GM12864 (cell line): ENCODE results near the gene RGS1.

Source experiments
- DNase-seq: peaks from one replicate; pipeline ENCODE4 v3.0.0-alpha.2; 2011; ENCODE audit warnings: low read depth
- H3K4me3 ChIP-seq: 2 replicates; pipeline ENCODE4 v1.5.1; 2011; ENCODE audit warnings: mild to moderate bottlenecking, low read depth, low read length, control low read depth
- TF ChIP-seq, protein P1 (sequence below): IDR thresholded peaks from 2 replicates; pipeline ENCODE4 v1.5.1; 2011; ENCODE audit warnings: low read depth, mild to moderate bottlenecking, moderate library complexity, low read length, control low read depth, inconsistent platforms; ENCODE audit errors: missing control alignments

The RGS1 gene

DNA sequence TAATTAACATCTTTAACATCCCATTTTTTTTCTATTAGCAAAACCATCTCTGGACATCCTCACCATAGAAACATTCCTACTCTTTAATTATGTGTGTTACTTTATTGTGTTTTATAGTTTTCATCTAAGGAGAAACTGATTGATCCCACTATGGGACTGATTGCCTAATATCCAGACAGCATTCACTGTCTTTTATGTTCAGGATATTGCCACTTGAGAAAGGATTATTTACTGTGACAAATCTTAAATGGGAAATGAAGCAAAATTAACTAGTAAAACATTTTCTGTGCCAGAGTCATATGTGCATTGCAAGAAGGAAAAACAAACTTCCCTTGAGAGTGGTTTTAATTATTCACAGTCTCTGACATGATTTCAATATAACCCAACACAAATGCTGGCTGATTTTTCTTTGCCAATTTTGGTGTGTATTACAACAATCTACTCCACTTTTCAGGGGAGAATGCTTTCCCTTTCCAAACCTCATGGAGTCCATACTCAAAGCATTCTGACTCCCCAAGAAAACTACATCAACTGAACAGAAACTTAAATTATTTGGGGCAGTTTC, 44.6 kb downstream of the RGS1 start:
- DNase-seq = no peak
- H3K4me3 ChIP-seq = no peak overlapping the region
- TF ChIP-seq, protein P1, sequence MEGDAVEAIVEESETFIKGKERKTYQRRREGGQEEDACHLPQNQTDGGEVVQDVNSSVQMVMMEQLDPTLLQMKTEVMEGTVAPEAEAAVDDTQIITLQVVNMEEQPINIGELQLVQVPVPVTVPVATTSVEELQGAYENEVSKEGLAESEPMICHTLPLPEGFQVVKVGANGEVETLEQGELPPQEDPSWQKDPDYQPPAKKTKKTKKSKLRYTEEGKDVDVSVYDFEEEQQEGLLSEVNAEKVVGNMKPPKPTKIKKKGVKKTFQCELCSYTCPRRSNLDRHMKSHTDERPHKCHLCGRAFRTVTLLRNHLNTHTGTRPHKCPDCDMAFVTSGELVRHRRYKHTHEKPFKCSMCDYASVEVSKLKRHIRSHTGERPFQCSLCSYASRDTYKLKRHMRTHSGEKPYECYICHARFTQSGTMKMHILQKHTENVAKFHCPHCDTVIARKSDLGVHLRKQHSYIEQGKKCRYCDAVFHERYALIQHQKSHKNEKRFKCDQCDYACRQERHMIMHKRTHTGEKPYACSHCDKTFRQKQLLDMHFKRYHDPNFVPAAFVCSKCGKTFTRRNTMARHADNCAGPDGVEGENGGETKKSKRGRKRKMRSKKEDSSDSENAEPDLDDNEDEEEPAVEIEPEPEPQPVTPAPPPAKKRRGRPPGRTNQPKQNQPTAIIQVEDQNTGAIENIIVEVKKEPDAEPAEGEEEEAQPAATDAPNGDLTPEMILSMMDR = no peak

DNA sequence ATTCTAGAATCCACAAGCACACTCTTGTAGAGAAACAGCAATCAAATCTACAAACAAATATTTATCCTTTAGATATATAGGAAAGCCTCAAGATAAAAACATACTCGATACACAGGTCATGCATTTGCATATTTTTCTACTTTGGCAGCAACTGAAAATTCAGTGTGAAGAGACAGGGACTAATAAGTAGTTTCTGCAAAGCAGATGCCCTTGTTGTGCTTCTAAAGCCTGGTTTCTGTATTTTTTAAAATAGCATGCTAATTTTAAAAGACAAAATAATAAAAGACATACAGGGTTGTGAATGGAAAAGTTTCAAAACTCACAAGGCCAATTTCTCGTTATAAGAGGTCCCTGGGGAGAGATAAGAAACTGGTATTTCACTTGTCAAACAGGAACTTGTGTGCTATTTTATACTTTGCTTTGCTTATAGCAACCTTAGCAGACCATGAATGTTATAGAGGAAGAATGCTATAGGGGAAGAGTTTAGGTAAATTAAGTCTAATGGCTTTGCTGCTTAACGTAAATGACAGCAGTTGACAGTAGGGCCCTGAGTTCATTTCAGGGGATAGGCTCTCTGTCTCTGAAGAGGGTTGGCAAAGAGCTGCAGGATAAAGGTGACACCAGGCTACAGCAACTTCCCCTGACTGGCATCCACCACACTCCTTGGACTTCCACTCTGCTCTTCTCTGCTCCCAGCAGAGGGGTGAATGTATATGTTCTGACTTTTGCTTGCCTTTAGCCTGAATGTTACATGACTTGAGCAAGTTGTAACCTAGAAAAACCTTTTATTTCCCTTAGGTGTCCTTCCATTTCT, 51.0 kb downstream of the RGS1 start:
- DNase-seq = no peak
- TF ChIP-seq, protein P1 = no peak
- H3K4me3 ChIP-seq = no peak overlapping the region

DNA sequence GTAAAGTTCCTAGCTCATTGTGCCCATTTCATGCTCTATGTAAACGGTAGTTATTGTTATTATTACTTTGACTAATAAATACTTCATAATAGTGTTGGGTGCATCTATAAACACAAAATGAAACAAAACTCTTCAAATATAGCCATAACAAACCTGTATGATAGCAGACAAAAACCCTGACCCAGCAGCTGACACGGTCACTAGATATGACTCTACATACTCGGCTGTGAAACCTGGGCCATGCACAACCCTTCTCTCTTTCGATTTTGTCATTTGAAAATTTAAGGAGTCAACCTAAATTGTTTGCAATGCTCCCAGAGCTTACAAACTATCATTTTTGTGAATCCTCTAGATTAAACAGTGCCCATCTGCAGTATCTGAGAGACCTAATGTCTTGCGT, 52.3 kb downstream of the RGS1 start:
- no peak overlapping the region for H3K4me3 ChIP-seq
- DNase-seq = no peak
- TF ChIP-seq, protein P1 = no peak

DNA sequence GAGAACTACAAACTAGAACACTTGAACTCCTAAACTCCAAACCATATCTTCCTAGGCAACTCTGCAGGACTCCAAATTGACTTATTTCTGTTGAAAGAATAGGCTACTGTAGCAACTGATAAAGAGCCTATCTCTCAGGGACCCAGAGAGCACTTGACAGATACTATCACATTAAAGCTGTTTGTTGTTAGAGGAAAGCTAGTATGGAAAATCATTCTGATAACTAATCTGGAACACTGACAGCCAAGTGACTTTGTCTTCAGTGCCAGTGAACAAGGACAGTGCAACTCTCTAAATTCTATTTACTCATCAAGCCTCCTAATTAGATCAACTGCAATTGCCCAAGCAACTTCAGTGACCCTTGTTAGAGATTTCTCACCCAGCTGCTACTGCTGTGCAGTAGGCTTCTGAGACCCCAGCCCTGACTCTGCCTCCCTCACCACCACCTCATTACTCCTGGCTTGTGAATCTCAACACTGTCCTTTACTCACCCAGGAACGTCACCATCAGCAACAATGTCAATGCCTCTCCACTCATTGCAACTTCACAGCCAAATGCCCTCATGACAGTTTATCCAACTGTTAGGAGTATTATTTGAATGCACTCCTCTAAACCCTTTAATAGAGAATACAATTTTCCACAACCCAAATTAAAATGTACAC, 53.0 kb downstream of the RGS1 start:
- TF ChIP-seq, protein P1 = no peak
- no peak overlapping the region for H3K4me3 ChIP-seq
- no peak for DNase-seq

DNA sequence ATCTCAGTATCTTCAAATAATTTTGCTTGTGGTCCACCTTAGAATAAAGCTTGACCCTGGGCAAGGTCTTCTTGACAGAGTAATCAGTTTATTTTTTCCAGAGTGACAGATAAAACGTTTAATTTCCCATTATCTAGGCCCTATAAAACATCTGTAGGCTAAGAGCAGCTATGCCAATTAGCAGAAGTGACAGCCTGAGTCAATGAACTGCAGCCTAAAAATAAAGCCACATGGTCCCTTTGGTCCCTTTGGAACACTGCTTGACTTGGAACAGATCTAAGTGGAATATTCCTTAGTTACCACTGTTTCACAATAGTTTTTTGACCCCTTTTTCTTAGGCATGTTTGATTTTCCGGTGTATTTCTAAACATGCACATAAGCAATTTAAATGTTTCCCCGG, 54.0 kb downstream of the RGS1 start:
- no peak for DNase-seq
- TF ChIP-seq, protein P1 = no peak
- no peak overlapping the region for H3K4me3 ChIP-seq
